HCT116 (cell line): ENCODE data around the gene CHST11. TPM values are rescaled to one million over a fixed set of nuclear protein-coding genes. Genes with fewer than 3 reads are reported as not detected.

Experiments
- ATAC-seq: fragments of 200-7000 bp; cut with Tn5 transposase; 2 replicates; pipeline ENCODE4 v1.9.1; 2020; ENCODE audit warnings: mild to moderate bottlenecking, moderate library complexity
- BruUV-seq: library from RNA; stranded (reverse); fragments of 400-500 nt; replicated peaks from 2 replicates; lab custom pipeline; 2021; lab: Mats Ljungman, UMichigan
- CTCF ChIA-PET: fragments of 300-600 bp; sonication (Branson Sonifier 250); formaldehyde crosslinking; loops from one replicate; lab custom pipeline; 2021; ENCODE audit warnings: antibody characterized with exemption; lab: Charles Lee
- POLR2A ChIA-PET: fragments of 300-600, 350-600 bp; sonication (Branson Sonifier 250); formaldehyde crosslinking; loops from one replicate; lab custom pipeline; 2021; ENCODE audit warnings: antibody characterized with exemption; lab: Charles Lee
- RAD21 ChIA-PET, 2 experiments: fragments of 300-600 bp; sonication (Branson Sonifier 250); formaldehyde crosslinking; loops; one replicate each; lab custom pipeline; 2023; ENCODE audit warnings: low total read pairs in 2 of 2; ENCODE audit not compliant: uncharacterized antibody in 2 of 2, unreplicated experiment in 2 of 2, low non-redundant PET in 1 of 2; lab: Charles Lee
- DNase-seq: peaks from one replicate; pipeline ENCODE4 v3.0.0-alpha.2; 2010; ENCODE audit warnings: low read depth, low spot score
- H2AFZ ChIP-seq: fragments of 200-600 bp; shearing (Covaris generic), sonication (generic); 2 replicates; pipeline ENCODE4 v1.6.1; 2017; ENCODE audit warnings: low read depth, mixed run types, mixed read lengths, antibody characterized with exemption, low read length; ENCODE audit not compliant: poor library complexity, severe bottlenecking
- H3K27ac ChIP-seq: 2 replicates; pipeline ENCODE4 v1.5.1; 2012; ENCODE audit warnings: low read depth, low read length
- H3K27me3 ChIP-seq: fragments of 200-600 bp; sonication (generic); 2 replicates; pipeline ENCODE4 v1.6.1; 2016; ENCODE audit warnings: mixed run types, low read length, mixed read lengths; ENCODE audit not compliant: insufficient read depth
- H3K36me3 ChIP-seq, 2 experiments: fragments of 200-500 bp in 1 of 2; fragments of 200-600 bp in 1 of 2; sonication (Bioruptor generic) in 1 of 2; sonication (generic) in 1 of 2; 2 replicates each; pipeline versions ENCODE4 v1.5.1 to v1.6.1; 2014 to 2016; ENCODE audit warnings: low read length in 2 of 2, inconsistent platforms in 1 of 2, mixed read lengths in 1 of 2, mixed run types in 1 of 2; ENCODE audit not compliant: insufficient read depth in 2 of 2, control insufficient read depth in 1 of 2
- H3K4me1 ChIP-seq, 2 experiments: fragments of 200-600 bp in 1 of 2; sonication (generic) in 1 of 2; 2 replicates each; pipeline versions ENCODE4 v1.5.1 to v1.6.1; 2012 to 2017; ENCODE audit warnings: low read length in 2 of 2, inconsistent platforms in 1 of 2, mild to moderate bottlenecking in 1 of 2, mixed read lengths in 1 of 2, mixed run types in 1 of 2, moderate library complexity in 1 of 2; ENCODE audit not compliant: insufficient read depth in 2 of 2, control insufficient read depth in 1 of 2
- H3K4me2 ChIP-seq: fragments of 200-600 bp; sonication (generic); 2 replicates; pipeline ENCODE4 v1.6.1; 2017; ENCODE audit warnings: mixed run types, low read length, mixed read lengths
- H3K4me3 ChIP-seq, 2 experiments: fragments of 200-600 bp in 1 of 2; sonication (generic) in 1 of 2; replicated peaks in 1 of 2; 2 replicates each; pipeline ENCODE4 v1.5.1; 2011 to 2016; ENCODE audit warnings: low read length in 2 of 2, control low read depth in 1 of 2, low read depth in 1 of 2, mild to moderate bottlenecking in 1 of 2, mixed read lengths in 1 of 2, mixed run types in 1 of 2
- H3K79me2 ChIP-seq: fragments of 200-600 bp; sonication (generic); 2 replicates; pipeline ENCODE4 v1.6.1; 2017; ENCODE audit warnings: mild to moderate bottlenecking, mixed run types, low read length, moderate library complexity, mixed read lengths; ENCODE audit not compliant: insufficient read depth
- H3K9ac ChIP-seq: fragments of 200-600 bp; sonication (generic); 2 replicates; pipeline ENCODE4 v1.6.1; 2016; ENCODE audit warnings: low read length, mixed read lengths
- H3K9me2 ChIP-seq: fragments of 200-600 bp; sonication (generic), shearing (Covaris generic); 2 replicates; pipeline ENCODE4 v1.6.1; 2017; ENCODE audit warnings: mixed run types, mild to moderate bottlenecking, moderate library complexity; ENCODE audit not compliant: insufficient read depth
- H3K9me3 ChIP-seq, 2 experiments: fragments of 200-500 bp in 1 of 2; fragments of 200-600 bp in 1 of 2; sonication (Bioruptor generic) in 1 of 2; sonication (generic) in 1 of 2; 2 replicates each; pipeline ENCODE4 v1.6.1; 2014 to 2017; ENCODE audit warnings: low read length in 2 of 2, mixed read lengths in 2 of 2, inconsistent platforms in 1 of 2, low read depth in 1 of 2, mild to moderate bottlenecking in 1 of 2, mixed run types in 1 of 2, moderate library complexity in 1 of 2; ENCODE audit not compliant: control insufficient read depth in 1 of 2, insufficient read depth in 1 of 2
- H4K20me1 ChIP-seq: fragments of 200-600 bp; sonication (generic), shearing (Covaris generic); 2 replicates; pipeline ENCODE4 v1.6.1; 2017; ENCODE audit warnings: mixed run types, mild to moderate bottlenecking, moderate library complexity; ENCODE audit not compliant: insufficient read depth
- CBX3 ChIP-seq: IDR thresholded peaks from 2 replicates; pipeline ENCODE4 v1.6.1; 2012; ENCODE audit warnings: low read depth
- CEBPB ChIP-seq: IDR thresholded peaks from 2 replicates; pipeline ENCODE4 v1.6.1; 2012; ENCODE audit warnings: low read depth
- EGR1 ChIP-seq: IDR thresholded peaks from 2 replicates; pipeline ENCODE4 v1.6.1; 2012; ENCODE audit warnings: low read depth
- ELF1 ChIP-seq: IDR thresholded peaks from 2 replicates; pipeline ENCODE4 v1.6.1; 2012; ENCODE audit warnings: low read depth, borderline replicate concordance
- EZH2 ChIP-seq: fragments of 200-600 bp; sonication (generic); IDR thresholded peaks from 2 replicates; pipeline ENCODE4 v1.6.1; 2017; ENCODE audit warnings: antibody characterized with exemption, mixed run types
- FOSL1 ChIP-seq: IDR thresholded peaks from 2 replicates; pipeline ENCODE4 v1.6.1; 2012; ENCODE audit warnings: low read depth
- MAX ChIP-seq: IDR thresholded peaks from 2 replicates; pipeline ENCODE4 v1.6.1; 2012
- RAD21 ChIP-seq: IDR thresholded peaks from 2 replicates; pipeline ENCODE4 v1.6.1; 2012; ENCODE audit warnings: low read depth, mild to moderate bottlenecking
- SIN3A ChIP-seq: IDR thresholded peaks from 2 replicates; pipeline ENCODE4 v1.6.1; 2012; ENCODE audit warnings: low read depth
- SRF ChIP-seq: IDR thresholded peaks from 2 replicates; pipeline ENCODE4 v1.6.1; 2012; ENCODE audit warnings: low read depth
- YY1 ChIP-seq: IDR thresholded peaks from 2 replicates; pipeline ENCODE4 v1.6.1; 2011; ENCODE audit warnings: low read length, low read depth, moderate library complexity, mild to moderate bottlenecking; ENCODE audit not compliant: insufficient replicate concordance; ENCODE audit errors: extremely low read depth
- ZFX ChIP-seq: fragments of 450-650 bp; IDR thresholded peaks from 2 replicates; pipeline ENCODE4 v1.6.1; 2017
- ZNF274 ChIP-seq: fragments of 200-500 bp; sonication (Bioruptor generic); IDR thresholded peaks from 2 replicates; pipeline ENCODE4 v1.6.1; 2014; ENCODE audit warnings: mild to moderate bottlenecking, low read depth, low read length, inconsistent platforms
- intact Hi-C: fragments of 100-400 bp; cut with micrococcal nuclease; formaldehyde crosslinking; loops from 2 replicates; pipeline ENCODE4 v1.10.0; 2022
- total RNA-seq: library from RNA; stranded (reverse); gene quantifications from one replicate; pipeline ENCODE4 v1.2.1, GENCODE V29; 2021; ENCODE audit not compliant: unreplicated experiment
- TF ChIP-seq, protein P1 (sequence below): IDR thresholded peaks from 2 replicates; pipeline ENCODE4 v1.6.1; 2011; ENCODE audit warnings: mild to moderate bottlenecking, low read length, moderate library complexity; ENCODE audit not compliant: insufficient replicate concordance; ENCODE audit errors: extremely low read depth

Gene CHST11
- total RNA-seq, 1 experiment from 2014 or later, result 10.1 TPM

GRCh38 chr12:104768033-104768432, 311.3 kb downstream of the CHST11 start:
- ChIA-PET RAD21 (no interaction called here), POLR2A (no interaction called here), CTCF (no interaction called here)
- Histone ChIP-seq H3K4me2 (no peak overlapping the region), H3K4me1 (no peaks in the 10 kb centered on the region), H3K36me3 (no peaks in the 10 kb centered on the region), H3K27me3 (no peaks in the 10 kb centered on the region), H3K4me3 (no peak overlapping the region), H4K20me1 (no peaks in the 10 kb centered on the region), H3K27ac (no peak overlapping the region), H3K79me2 (no peaks in the 10 kb centered on the region), H3K9ac (no peak overlapping the region), H3K9me3 (0 out of 4 replicates have a peak, but pooled peaks cover 0 to 2% of the 10 kb centered on the region in 2 experiments), H2AFZ (no peak overlapping the region), H3K9me2 (no peaks in the 10 kb centered on the region)
- intact Hi-C loops, result no loop called here
- no TSS peak for BruUV-seq
- ATAC-seq, result no peak
- TF ChIP-seq FOSL1 (no peak), CEBPB (no peak), EZH2 (no peak), SRF (no peak), ELF1 (no peak), MAX (no peak), RAD21 (no peak), CBX3 (no peak), EGR1 (no peak), YY1 (no peak), ZNF274 (no peak), SIN3A (no peak), ZFX (no peak)
- TF ChIP-seq, protein P1, sequence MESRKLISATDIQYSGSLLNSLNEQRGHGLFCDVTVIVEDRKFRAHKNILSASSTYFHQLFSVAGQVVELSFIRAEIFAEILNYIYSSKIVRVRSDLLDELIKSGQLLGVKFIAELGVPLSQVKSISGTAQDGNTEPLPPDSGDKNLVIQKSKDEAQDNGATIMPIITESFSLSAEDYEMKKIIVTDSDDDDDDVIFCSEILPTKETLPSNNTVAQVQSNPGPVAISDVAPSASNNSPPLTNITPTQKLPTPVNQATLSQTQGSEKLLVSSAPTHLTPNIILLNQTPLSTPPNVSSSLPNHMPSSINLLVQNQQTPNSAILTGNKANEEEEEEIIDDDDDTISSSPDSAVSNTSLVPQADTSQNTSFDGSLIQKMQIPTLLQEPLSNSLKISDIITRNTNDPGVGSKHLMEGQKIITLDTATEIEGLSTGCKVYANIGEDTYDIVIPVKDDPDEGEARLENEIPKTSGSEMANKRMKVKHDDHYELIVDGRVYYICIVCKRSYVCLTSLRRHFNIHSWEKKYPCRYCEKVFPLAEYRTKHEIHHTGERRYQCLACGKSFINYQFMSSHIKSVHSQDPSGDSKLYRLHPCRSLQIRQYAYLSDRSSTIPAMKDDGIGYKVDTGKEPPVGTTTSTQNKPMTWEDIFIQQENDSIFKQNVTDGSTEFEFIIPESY, result no peak
- no peak for DNase-seq
